Measurements from ENCODE around the gene ACLY. TPM values are rescaled to one million over a fixed set of nuclear protein-coding genes. Genes with fewer than 3 reads are reported as not detected.

Gene ACLY
- total and polyA plus RNA-seq, 2 experiments from 2014 or later: 101 to 157 TPM

GRCh38 chr17:41906465-41907184 lies 12.1 kb downstream of the ACLY start:
- no peak overlapping the region for H3K27ac ChIP-seq
- no peak overlapping the region for H3K4me3 ChIP-seq
- H3K79me2 ChIP-seq: peaks cover 18% of the 10 kb centered on the region
- H3K27me3 ChIP-seq: no peaks in the 10 kb centered on the region
- no peak for DNase-seq (ENCODE audit: low spot score)
- H3K4me1 ChIP-seq (ENCODE audit: insufficient read depth): peaks cover 12% of the 10 kb centered on the region
- 90% methylated on average over 15 of the region's 15 CpGs for WGBS (ENCODE audit: low lambda C conversion rate, missing lambda C conversion rate)
- no peaks in the 10 kb centered on the region for H3K9me3 ChIP-seq (ENCODE audit: low read depth)
- no peak overlapping the region for H2AFZ ChIP-seq
- no peaks in the 10 kb centered on the region for H3K9me2 ChIP-seq (replicated peaks; ENCODE audit: insufficient read depth)
- no peak overlapping the region for H3K4me2 ChIP-seq
- H3K36me3 ChIP-seq (replicated peaks; ENCODE audit: insufficient read depth, low read depth): no peaks in the 10 kb centered on the region
- TF ChIP-seq EZH2phosphoT487 (IDR thresholded peaks at IDR 0.05; ENCODE audit: low read depth, severe bottlenecking, unreplicated experiment) (no peak), CTCF (IDR thresholded peaks at IDR 0.05; ENCODE audit: poor library complexity) (no peak), EZH2 (IDR thresholded peaks at IDR 0.05; ENCODE audit: borderline replicate concordance) (no peak)
- H4K20me1 ChIP-seq (ENCODE audit: insufficient read depth, poor library complexity, severe bottlenecking): no peaks in the 10 kb centered on the region

GRCh38 chr17:41905172-41905571 lies 13.6 kb downstream of the ACLY start:
- Histone ChIP-seq H2AFZ (no peak overlapping the region), H3K4me2 (no peak overlapping the region), H3K9me2 (replicated peaks; ENCODE audit: insufficient read depth) (no peaks in the 10 kb centered on the region), H3K4me1 (ENCODE audit: insufficient read depth) (peaks cover 12% of the 10 kb centered on the region), H3K36me3 (replicated peaks; ENCODE audit: insufficient read depth, low read depth) (no peaks in the 10 kb centered on the region), H4K20me1 (ENCODE audit: insufficient read depth, poor library complexity, severe bottlenecking) (no peaks in the 10 kb centered on the region), H3K4me3 (no peak overlapping the region), H3K27me3 (no peaks in the 10 kb centered on the region), H3K9me3 (ENCODE audit: low read depth) (no peaks in the 10 kb centered on the region), H3K79me2 (peaks cover 8% of the 10 kb centered on the region), H3K27ac (peak overlapping the region; percentile 40)
- 77% methylated on average over 4 of the region's 4 CpGs for WGBS (ENCODE audit: low lambda C conversion rate, missing lambda C conversion rate)
- no peak for DNase-seq (ENCODE audit: low spot score)
- TF ChIP-seq CTCF (IDR thresholded peaks at IDR 0.05; ENCODE audit: poor library complexity) (no peak), EZH2 (IDR thresholded peaks at IDR 0.05; ENCODE audit: borderline replicate concordance) (no peak), EZH2phosphoT487 (IDR thresholded peaks at IDR 0.05; ENCODE audit: low read depth, severe bottlenecking, unreplicated experiment) (no peak)

GRCh38 chr17:41904242-41904841 lies 14.4 kb downstream of the ACLY start:
- no peak overlapping the region for H3K4me2 ChIP-seq
- H2AFZ ChIP-seq: no peak overlapping the region
- H3K36me3 ChIP-seq (replicated peaks; ENCODE audit: insufficient read depth, low read depth): no peaks in the 10 kb centered on the region
- no peaks in the 10 kb centered on the region for H4K20me1 ChIP-seq (ENCODE audit: insufficient read depth, poor library complexity, severe bottlenecking)
- H3K4me1 ChIP-seq (ENCODE audit: insufficient read depth): peaks cover 12% of the 10 kb centered on the region
- H3K4me3 ChIP-seq: no peak overlapping the region
- DNase-seq (ENCODE audit: low spot score): no peak
- H3K9me2 ChIP-seq (replicated peaks; ENCODE audit: insufficient read depth): no peaks in the 10 kb centered on the region
- TF ChIP-seq EZH2phosphoT487 (IDR thresholded peaks at IDR 0.05; ENCODE audit: low read depth, severe bottlenecking, unreplicated experiment) (no peak), CTCF (IDR thresholded peaks at IDR 0.05; ENCODE audit: poor library complexity) (no peak), EZH2 (IDR thresholded peaks at IDR 0.05; ENCODE audit: borderline replicate concordance) (no peak)
- H3K27ac ChIP-seq: no peak overlapping the region
- H3K27me3 ChIP-seq: no peaks in the 10 kb centered on the region
- no peaks in the 10 kb centered on the region for H3K9me3 ChIP-seq (ENCODE audit: low read depth)
- WGBS (ENCODE audit: low lambda C conversion rate, missing lambda C conversion rate): 99% methylated on average over 7 of the region's 7 CpGs
- peaks cover 8% of the 10 kb centered on the region for H3K79me2 ChIP-seq
